ENCODE data around the gene FIGN.

FIGN gene

GRCh38 chr2:163607630-163608029 is 128.2 kb downstream of the FIGN start:
- Histone ChIP-seq H3K27ac (ENCODE audit: insufficient read depth, low read length, poor library complexity, severe bottlenecking) (no peak overlapping the region), H3K4me1 (ENCODE audit: control insufficient read depth, insufficient read depth, low read length, poor library complexity, severe bottlenecking) (no peaks in the 10 kb centered on the region), H3K4me3 (ENCODE audit: insufficient read depth, low read depth, low read length, poor library complexity, severe bottlenecking) (no peak overlapping the region), H3K27me3 (replicated peaks; ENCODE audit: control insufficient read depth, insufficient read depth, low read length, poor library complexity, severe bottlenecking) (no peaks in the 10 kb centered on the region), H3K36me3 (ENCODE audit: control insufficient read depth, insufficient read depth, low read length) (no peaks in the 10 kb centered on the region), H3K9me3 (ENCODE audit: control insufficient read depth, low read length) (no peaks in the 10 kb centered on the region)
- DNase-seq = no peak

GRCh38 chr2:163606878-163607277 is 128.9 kb downstream of the FIGN start:
- Histone ChIP-seq H3K27me3 (replicated peaks; ENCODE audit: control insufficient read depth, insufficient read depth, low read length, poor library complexity, severe bottlenecking) (no peaks in the 10 kb centered on the region), H3K4me1 (ENCODE audit: control insufficient read depth, insufficient read depth, low read length, poor library complexity, severe bottlenecking) (no peaks in the 10 kb centered on the region), H3K4me3 (ENCODE audit: insufficient read depth, low read depth, low read length, poor library complexity, severe bottlenecking) (no peak overlapping the region), H3K27ac (ENCODE audit: insufficient read depth, low read length, poor library complexity, severe bottlenecking) (no peak overlapping the region), H3K36me3 (ENCODE audit: control insufficient read depth, insufficient read depth, low read length) (no peaks in the 10 kb centered on the region), H3K9me3 (ENCODE audit: control insufficient read depth, low read length) (no peaks in the 10 kb centered on the region)
- DNase-seq = no peak

- DNase-seq = no peak
- H3K9me3 ChIP-seq (ENCODE audit: control insufficient read depth, low read length) = no peaks in the 10 kb centered on the region
- H3K4me3 ChIP-seq (ENCODE audit: insufficient read depth, low read depth, low read length, poor library complexity, severe bottlenecking) = no peak overlapping the region
- no peak overlapping the region for H3K27ac ChIP-seq (ENCODE audit: insufficient read depth, low read length, poor library complexity, severe bottlenecking)
- no peaks in the 10 kb centered on the region for H3K36me3 ChIP-seq (ENCODE audit: control insufficient read depth, insufficient read depth, low read length)
- no peaks in the 10 kb centered on the region for H3K27me3 ChIP-seq (replicated peaks; ENCODE audit: control insufficient read depth, insufficient read depth, low read length, poor library complexity, severe bottlenecking)
- H3K4me1 ChIP-seq (ENCODE audit: control insufficient read depth, insufficient read depth, low read length, poor library complexity, severe bottlenecking) = no peaks in the 10 kb centered on the region
These were observed 130.0 kb downstream of the FIGN start for GRCh38 chr2:163605779-163606178.

GRCh38 chr2:163604941-163605555 is 130.8 kb downstream of the FIGN start:
- no peak overlapping the region for H3K4me3 ChIP-seq (ENCODE audit: insufficient read depth, low read depth, low read length, poor library complexity, severe bottlenecking)
- H3K4me1 ChIP-seq (ENCODE audit: control insufficient read depth, insufficient read depth, low read length, poor library complexity, severe bottlenecking) = no peaks in the 10 kb centered on the region
- H3K36me3 ChIP-seq (ENCODE audit: control insufficient read depth, insufficient read depth, low read length) = no peaks in the 10 kb centered on the region
- no peaks in the 10 kb centered on the region for H3K9me3 ChIP-seq (ENCODE audit: control insufficient read depth, low read length)
- no peaks in the 10 kb centered on the region for H3K27me3 ChIP-seq (replicated peaks; ENCODE audit: control insufficient read depth, insufficient read depth, low read length, poor library complexity, severe bottlenecking)
- no peak overlapping the region for H3K27ac ChIP-seq (ENCODE audit: insufficient read depth, low read length, poor library complexity, severe bottlenecking)
- DNase-seq = no peak

- Histone ChIP-seq H3K9me3 (ENCODE audit: control insufficient read depth, low read length) (no peaks in the 10 kb centered on the region), H3K27me3 (replicated peaks; ENCODE audit: control insufficient read depth, insufficient read depth, low read length, poor library complexity, severe bottlenecking) (no peaks in the 10 kb centered on the region), H3K36me3 (ENCODE audit: control insufficient read depth, insufficient read depth, low read length) (no peaks in the 10 kb centered on the region), H3K4me3 (ENCODE audit: insufficient read depth, low read depth, low read length, poor library complexity, severe bottlenecking) (no peak overlapping the region), H3K27ac (ENCODE audit: insufficient read depth, low read length, poor library complexity, severe bottlenecking) (no peak overlapping the region), H3K4me1 (ENCODE audit: control insufficient read depth, insufficient read depth, low read length, poor library complexity, severe bottlenecking) (no peaks in the 10 kb centered on the region)
- no peak for DNase-seq
These were observed 133.6 kb downstream of the FIGN start for GRCh38 chr2:163602196-163602595.

- no peaks in the 10 kb centered on the region for H3K36me3 ChIP-seq (ENCODE audit: control insufficient read depth, insufficient read depth, low read length)
- H3K9me3 ChIP-seq (ENCODE audit: control insufficient read depth, low read length) = no peaks in the 10 kb centered on the region
- H3K27me3 ChIP-seq (replicated peaks; ENCODE audit: control insufficient read depth, insufficient read depth, low read length, poor library complexity, severe bottlenecking) = no peaks in the 10 kb centered on the region
- no peaks in the 10 kb centered on the region for H3K4me1 ChIP-seq (ENCODE audit: control insufficient read depth, insufficient read depth, low read length, poor library complexity, severe bottlenecking)
- no peak for DNase-seq
- no peak overlapping the region for H3K27ac ChIP-seq (ENCODE audit: insufficient read depth, low read length, poor library complexity, severe bottlenecking)
- no peak overlapping the region for H3K4me3 ChIP-seq (ENCODE audit: insufficient read depth, low read depth, low read length, poor library complexity, severe bottlenecking)
These were observed 134.4 kb downstream of the FIGN start for GRCh38 chr2:163601377-163601776.

GRCh38 chr2:163600801-163601200 is 135.0 kb downstream of the FIGN start:
- H3K9me3 ChIP-seq (ENCODE audit: control insufficient read depth, low read length) = no peaks in the 10 kb centered on the region
- H3K4me3 ChIP-seq (ENCODE audit: insufficient read depth, low read depth, low read length, poor library complexity, severe bottlenecking) = no peak overlapping the region
- no peak overlapping the region for H3K27ac ChIP-seq (ENCODE audit: insufficient read depth, low read length, poor library complexity, severe bottlenecking)
- H3K27me3 ChIP-seq (replicated peaks; ENCODE audit: control insufficient read depth, insufficient read depth, low read length, poor library complexity, severe bottlenecking) = no peaks in the 10 kb centered on the region
- H3K36me3 ChIP-seq (ENCODE audit: control insufficient read depth, insufficient read depth, low read length) = no peaks in the 10 kb centered on the region
- DNase-seq = no peak
- H3K4me1 ChIP-seq (ENCODE audit: control insufficient read depth, insufficient read depth, low read length, poor library complexity, severe bottlenecking) = no peaks in the 10 kb centered on the region

- no peaks in the 10 kb centered on the region for H3K4me1 ChIP-seq (ENCODE audit: control insufficient read depth, insufficient read depth, low read length, poor library complexity, severe bottlenecking)
- H3K36me3 ChIP-seq (ENCODE audit: control insufficient read depth, insufficient read depth, low read length) = no peaks in the 10 kb centered on the region
- DNase-seq = no peak
- H3K27ac ChIP-seq (ENCODE audit: insufficient read depth, low read length, poor library complexity, severe bottlenecking) = no peak overlapping the region
- no peaks in the 10 kb centered on the region for H3K9me3 ChIP-seq (ENCODE audit: control insufficient read depth, low read length)
- H3K4me3 ChIP-seq (ENCODE audit: insufficient read depth, low read depth, low read length, poor library complexity, severe bottlenecking) = no peak overlapping the region
- H3K27me3 ChIP-seq (replicated peaks; ENCODE audit: control insufficient read depth, insufficient read depth, low read length, poor library complexity, severe bottlenecking) = no peaks in the 10 kb centered on the region
These were observed 140.8 kb downstream of the FIGN start for GRCh38 chr2:163595028-163595427.

GRCh38 chr2:163594497-163594896 is 141.3 kb downstream of the FIGN start:
- H3K9me3 ChIP-seq (ENCODE audit: control insufficient read depth, low read length) = no peaks in the 10 kb centered on the region
- no peaks in the 10 kb centered on the region for H3K36me3 ChIP-seq (ENCODE audit: control insufficient read depth, insufficient read depth, low read length)
- no peaks in the 10 kb centered on the region for H3K27me3 ChIP-seq (replicated peaks; ENCODE audit: control insufficient read depth, insufficient read depth, low read length, poor library complexity, severe bottlenecking)
- H3K4me3 ChIP-seq (ENCODE audit: insufficient read depth, low read depth, low read length, poor library complexity, severe bottlenecking) = no peak overlapping the region
- no peak for DNase-seq
- no peaks in the 10 kb centered on the region for H3K4me1 ChIP-seq (ENCODE audit: control insufficient read depth, insufficient read depth, low read length, poor library complexity, severe bottlenecking)
- no peak overlapping the region for H3K27ac ChIP-seq (ENCODE audit: insufficient read depth, low read length, poor library complexity, severe bottlenecking)

- Histone ChIP-seq H3K27ac (ENCODE audit: insufficient read depth, low read length, poor library complexity, severe bottlenecking) (no peak overlapping the region), H3K4me3 (ENCODE audit: insufficient read depth, low read depth, low read length, poor library complexity, severe bottlenecking) (no peak overlapping the region), H3K36me3 (ENCODE audit: control insufficient read depth, insufficient read depth, low read length) (no peaks in the 10 kb centered on the region), H3K27me3 (replicated peaks; ENCODE audit: control insufficient read depth, insufficient read depth, low read length, poor library complexity, severe bottlenecking) (no peaks in the 10 kb centered on the region), H3K9me3 (ENCODE audit: control insufficient read depth, low read length) (no peaks in the 10 kb centered on the region), H3K4me1 (ENCODE audit: control insufficient read depth, insufficient read depth, low read length, poor library complexity, severe bottlenecking) (no peaks in the 10 kb centered on the region)
- no peak for DNase-seq
These were observed 141.8 kb downstream of the FIGN start for GRCh38 chr2:163593982-163594381.
